ENCODE results near the gene ADAMTSL3.
"Not testable (repeated sequence)": the region's sequence is repeated elsewhere in the genome, so short reads cannot be mapped to it uniquely, and the experiment has no call there.

ADAMTSL3 gene

GRCh38 chr15:83753872-83754493, 100.1 kb downstream of the ADAMTSL3 start:
- DNase-seq = no peak

GRCh38 chr15:83757291-83757690, 103.4 kb downstream of the ADAMTSL3 start:
- DNase-seq = not testable (repeated sequence)

DNA sequence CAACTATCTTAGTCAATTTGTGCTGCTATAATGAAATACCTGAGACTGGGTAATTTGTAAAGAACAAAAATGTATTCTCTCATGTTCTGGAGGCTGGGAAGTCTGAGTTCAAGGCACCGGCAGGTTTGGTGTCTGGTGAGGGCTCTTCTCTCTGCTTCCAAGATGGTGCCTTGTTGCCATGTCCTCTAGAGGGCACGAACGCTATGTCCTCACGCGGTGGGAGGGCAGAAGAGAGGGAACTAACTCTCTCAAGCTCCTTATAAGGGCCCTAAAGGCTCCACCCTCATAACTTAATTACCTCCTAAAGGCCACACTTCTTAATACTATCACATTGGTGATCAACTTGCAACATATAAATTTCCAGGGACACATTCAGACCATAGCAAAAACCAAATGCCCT, 108.4 kb downstream of the ADAMTSL3 start:
- no peak for DNase-seq

DNA sequence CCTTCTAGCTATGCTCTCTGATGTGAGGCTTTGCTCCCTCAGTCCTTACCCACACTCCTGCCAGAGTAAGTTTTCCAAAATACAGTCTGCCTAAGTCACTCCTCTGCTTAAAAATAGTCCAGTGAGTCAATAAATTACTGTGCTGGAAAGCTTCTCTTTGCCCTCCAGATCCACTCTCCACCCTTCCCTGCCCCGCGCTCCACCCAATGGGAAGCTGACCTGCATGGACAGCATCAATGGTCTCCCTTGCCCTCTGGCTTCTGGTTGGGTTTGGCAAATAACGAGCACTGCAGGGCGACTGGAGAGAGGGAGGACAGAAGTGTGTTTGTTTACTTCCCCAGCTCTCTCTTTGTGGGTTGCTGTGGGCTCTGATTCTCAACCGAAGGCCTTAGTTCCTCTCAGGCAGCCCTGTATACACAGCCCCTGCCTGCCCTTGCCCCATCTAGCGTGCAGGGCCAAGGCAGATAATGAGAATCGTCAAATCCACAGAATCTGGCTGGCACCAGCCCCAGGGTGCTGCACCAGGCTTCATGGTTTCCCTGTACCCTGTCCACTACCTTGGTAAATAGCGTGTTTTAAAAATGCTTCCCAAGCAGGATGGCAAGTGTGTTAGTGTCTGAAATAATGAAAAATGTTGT, 110.4 kb downstream of the ADAMTSL3 start:
- DNase-seq = no peak

- DNase-seq = no peak
Measured at GRCh38 chr15:83766339-83766738, 112.4 kb downstream of the ADAMTSL3 start.

DNA sequence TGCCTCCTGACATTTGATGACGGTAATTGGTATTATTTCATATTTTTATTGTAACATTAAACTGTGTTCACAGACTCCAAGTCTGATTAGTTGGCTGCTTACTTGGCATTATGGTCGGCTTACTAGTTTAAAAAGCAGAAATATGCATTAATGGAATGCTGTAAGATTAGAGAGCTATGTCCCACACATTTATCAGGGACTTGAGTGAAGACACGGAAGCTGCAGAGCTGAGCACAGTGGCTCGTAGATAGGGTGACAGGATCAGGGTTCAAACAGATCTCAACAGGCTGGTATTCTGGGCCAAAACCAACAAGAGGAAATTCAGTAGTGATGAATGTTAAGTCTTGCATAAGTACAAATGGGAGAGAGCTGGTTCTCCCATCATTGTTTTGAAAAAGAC, 113.8 kb downstream of the ADAMTSL3 start:
- no peak for DNase-seq

DNA sequence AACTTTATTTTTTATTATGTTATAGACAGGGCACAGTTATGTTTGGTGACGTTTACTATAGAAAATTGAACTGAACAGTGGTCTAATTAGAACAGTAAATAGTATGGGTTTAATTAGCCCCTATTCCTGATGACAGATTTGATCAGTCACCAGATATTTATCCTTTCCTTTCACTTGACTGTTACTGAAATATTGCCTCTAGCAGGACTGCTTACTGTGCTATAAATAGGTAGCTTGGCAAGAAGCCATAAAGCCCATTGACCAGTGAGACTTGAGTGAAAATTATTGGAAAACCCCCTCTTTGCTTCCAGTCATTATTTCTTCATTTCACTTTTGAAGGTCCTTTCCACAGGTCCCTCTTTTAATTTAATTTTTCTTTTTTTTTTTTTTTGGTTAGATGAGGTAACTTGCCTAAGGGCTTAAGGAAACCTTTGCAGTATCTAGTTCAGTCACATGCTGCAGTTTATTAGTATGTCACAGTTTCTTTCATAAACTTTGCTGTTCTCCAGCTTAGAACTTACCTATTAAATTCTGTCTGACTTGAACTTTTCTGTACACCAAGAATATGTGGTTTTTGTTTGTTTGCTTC, 115.6 kb downstream of the ADAMTSL3 start:
- DNase-seq = no peak

GRCh38 chr15:83775738-83776137, 121.8 kb downstream of the ADAMTSL3 start:
- DNase-seq = no peak

- DNase-seq = no peak
Measured at GRCh38 chr15:83776986-83777385, 123.1 kb downstream of the ADAMTSL3 start.

GRCh38 chr15:83783227-83783626, 129.3 kb downstream of the ADAMTSL3 start:
- no peak for DNase-seq

DNA sequence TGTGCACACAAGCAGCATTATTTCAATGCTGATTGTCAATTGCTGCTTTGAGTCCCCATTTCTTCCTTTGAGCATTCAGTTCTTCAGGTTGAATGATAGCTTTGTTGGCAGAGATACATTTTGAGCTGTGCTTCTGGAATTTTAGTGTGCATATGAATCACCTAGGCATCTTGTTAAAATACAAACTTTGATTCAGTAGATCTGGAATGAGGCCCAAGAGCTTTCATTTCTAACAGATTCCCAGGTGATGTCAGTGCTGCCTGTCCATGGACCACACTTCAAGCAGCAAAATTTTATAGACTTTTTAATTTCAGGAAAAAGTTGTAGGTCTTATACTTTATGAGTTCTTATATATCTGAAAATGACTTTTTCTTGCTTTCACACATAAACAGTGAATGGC, 131.1 kb downstream of the ADAMTSL3 start:
- no peak for DNase-seq

- no peak for DNase-seq
Measured at GRCh38 chr15:83786336-83786735, 132.4 kb downstream of the ADAMTSL3 start.

DNA sequence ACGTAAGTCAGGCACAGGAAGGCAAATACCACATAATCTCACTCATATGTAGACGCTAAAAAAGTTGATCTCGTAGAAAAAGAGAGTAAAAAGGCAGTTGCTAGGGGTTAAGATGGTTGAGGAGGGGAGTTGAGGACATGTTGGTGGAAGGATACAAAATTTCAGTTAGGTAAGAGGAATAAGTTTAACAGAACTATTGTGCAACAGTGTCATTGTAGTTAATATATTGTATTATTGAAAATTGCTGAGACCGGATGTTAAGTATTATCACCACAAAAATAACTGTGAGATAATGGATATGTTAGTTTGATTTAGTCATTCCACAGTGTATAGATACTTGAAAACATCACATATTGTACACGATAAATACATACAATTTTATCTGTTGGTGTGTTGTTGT, 139.1 kb downstream of the ADAMTSL3 start:
- no peak for DNase-seq

DNA sequence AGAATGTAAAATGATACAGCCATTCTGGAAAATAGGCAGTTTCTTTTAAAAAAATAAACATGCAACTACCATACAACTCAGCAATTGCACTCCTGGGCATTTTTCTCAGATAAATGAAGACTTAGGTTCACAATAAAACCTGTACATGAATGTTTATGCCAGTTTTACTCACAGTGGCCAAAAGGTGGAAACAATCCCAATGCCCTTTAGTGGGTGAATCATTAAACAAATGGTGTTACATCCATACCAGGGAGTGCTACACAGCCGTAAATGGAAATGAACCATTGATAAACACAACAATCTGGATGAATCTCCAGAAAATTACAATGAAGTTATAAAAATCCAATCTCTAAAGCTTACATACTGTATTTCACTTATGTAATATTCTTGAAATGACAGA, 140.3 kb downstream of the ADAMTSL3 start:
- no peak for DNase-seq

- DNase-seq = no peak
Measured at GRCh38 chr15:83809345-83809744, 155.4 kb downstream of the ADAMTSL3 start.

- DNase-seq = no peak
Measured at GRCh38 chr15:83810110-83810509, 156.2 kb downstream of the ADAMTSL3 start.

DNA sequence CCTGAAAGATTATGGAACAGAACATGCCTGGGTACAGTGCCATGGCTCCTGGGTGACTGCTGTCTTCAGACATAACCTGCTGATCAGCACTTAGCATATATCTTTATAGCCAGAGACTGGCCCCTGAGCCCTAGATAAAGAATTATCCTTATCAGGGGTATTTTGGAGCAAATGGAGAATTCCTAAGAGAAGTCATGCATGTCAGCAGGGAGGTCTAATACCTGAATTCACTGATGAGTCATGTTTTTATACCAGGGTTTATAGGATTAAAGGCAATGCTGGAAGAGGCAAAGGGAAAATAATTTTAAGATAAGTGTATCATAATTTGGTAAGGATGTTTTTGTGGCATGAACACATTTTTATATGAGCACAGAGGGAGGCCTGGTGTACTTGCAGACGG, 159.8 kb downstream of the ADAMTSL3 start:
- DNase-seq = no peak

DNA sequence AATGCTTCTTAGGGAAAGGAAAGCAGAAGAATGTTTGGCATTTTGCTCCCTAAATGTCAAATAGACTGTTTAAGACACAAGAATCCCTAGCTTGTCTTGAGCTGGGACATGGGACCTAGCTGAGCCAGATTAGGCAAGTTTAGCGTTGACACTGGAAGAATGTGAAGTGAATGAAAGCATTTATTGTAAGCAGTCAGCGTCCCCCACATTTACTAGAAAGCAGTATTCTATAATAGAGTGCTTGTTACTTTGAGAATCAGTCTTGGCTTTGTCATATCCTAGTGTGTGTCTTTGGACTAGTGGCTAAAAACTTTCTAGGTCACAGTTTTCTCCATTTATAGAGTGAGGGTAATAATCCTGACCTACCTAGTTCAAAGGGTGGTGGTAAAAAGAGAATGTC, 161.6 kb downstream of the ADAMTSL3 start:
- no peak for DNase-seq

GRCh38 chr15:83816124-83816883, 162.4 kb downstream of the ADAMTSL3 start:
- DNase-seq = no peak

GRCh38 chr15:83818591-83818990, 164.7 kb downstream of the ADAMTSL3 start:
- DNase-seq = no peak

DNA sequence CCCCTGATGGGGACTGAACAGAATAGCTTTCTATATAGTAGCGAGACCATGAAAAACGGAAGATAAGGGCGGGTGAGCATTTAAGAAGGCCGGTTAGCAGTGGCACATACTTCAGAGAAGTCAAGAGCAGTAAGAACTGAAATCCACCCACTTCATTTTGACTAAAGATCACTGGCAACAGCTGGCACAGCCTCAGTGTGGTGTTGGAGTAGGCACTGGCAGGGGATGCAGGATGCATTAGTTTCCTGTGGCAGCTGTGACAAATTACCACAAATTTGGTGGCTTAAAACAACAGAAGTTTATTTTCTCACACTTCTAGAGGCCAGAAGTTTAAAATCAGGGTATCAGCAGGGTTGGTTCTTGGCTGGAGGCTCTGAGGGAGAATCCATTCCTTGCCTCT, 176.5 kb downstream of the ADAMTSL3 start:
- DNase-seq = no peak

GRCh38 chr15:83833569-83833968, 179.6 kb downstream of the ADAMTSL3 start:
- no peak for DNase-seq

GRCh38 chr15:83835479-83835878, 181.6 kb downstream of the ADAMTSL3 start:
- no peak for DNase-seq

Measured in activated CD4-positive, CD25-positive, alpha-beta regulatory T cell treated with anti-CD3 and anti-CD28 coated beads, Interleukin-2, amount 50 U/mL, for 72 hours (primary cell).